GM18867 (cell line): ENCODE measurements around the gene ITGA11.

Experiments
- ATAC-seq: cut with Tn5 transposase; IDR thresholded peaks from one replicate; pipeline ENCODE4 v1.9.1; 2021; ENCODE audit warnings: mild to moderate bottlenecking, moderate library complexity; ENCODE audit not compliant: unreplicated experiment

The ITGA11 gene

GRCh38 chr15:68300115-68300940 is 131.6 kb downstream of the ITGA11 start:
- ATAC-seq: no peak

- no peak for ATAC-seq
These were observed 132.5 kb downstream of the ITGA11 start for GRCh38 chr15:68299436-68299835.

GRCh38 chr15:68298882-68299381 is 133.0 kb downstream of the ITGA11 start:
- ATAC-seq: peak; percentile 80

GRCh38 chr15:68298336-68298735 is 133.6 kb downstream of the ITGA11 start:
- no peak for ATAC-seq

GRCh38 chr15:68295014-68295805 is 136.8 kb downstream of the ITGA11 start:
- no peak for ATAC-seq

GRCh38 chr15:68292967-68293366 is 139.0 kb downstream of the ITGA11 start:
- no peak for ATAC-seq

GRCh38 chr15:68292157-68292781 is 139.7 kb downstream of the ITGA11 start:
- ATAC-seq: no peak

- ATAC-seq: no peak
These were observed 141.2 kb downstream of the ITGA11 start for GRCh38 chr15:68290715-68291114.

GRCh38 chr15:68289621-68290352 is 142.2 kb downstream of the ITGA11 start:
- ATAC-seq: no peak

- ATAC-seq: no peak
These were observed 142.9 kb downstream of the ITGA11 start for GRCh38 chr15:68289057-68289456.

GRCh38 chr15:68286256-68286655 is 145.7 kb downstream of the ITGA11 start:
- no peak for ATAC-seq

GRCh38 chr15:68285259-68285980 is 146.5 kb downstream of the ITGA11 start:
- ATAC-seq: no peak

- no peak for ATAC-seq
These were observed 147.2 kb downstream of the ITGA11 start for GRCh38 chr15:68284616-68285258.

GRCh38 chr15:68283401-68283800 is 148.6 kb downstream of the ITGA11 start:
- ATAC-seq: no peak

- ATAC-seq: no peak
These were observed 151.0 kb downstream of the ITGA11 start for GRCh38 chr15:68281008-68281407.

GRCh38 chr15:68279779-68280753 is 151.9 kb downstream of the ITGA11 start:
- ATAC-seq: no peak

GRCh38 chr15:68278595-68279405 is 153.2 kb downstream of the ITGA11 start:
- ATAC-seq: no peak

- no peak for ATAC-seq
These were observed 153.7 kb downstream of the ITGA11 start for GRCh38 chr15:68278345-68278594.
